Parathyroid adenoma (tissue), 2 donors: ENCODE data around the gene SLC1A1.

Experiments
- H2AFZ ChIP-seq: fragments of 300-600 bp; sonication (generic); one replicate; pipeline ENCODE4 v1.7.0; 2017; ENCODE audit warnings: antibody characterized with exemption, mild to moderate bottlenecking
- H3K27ac ChIP-seq: fragments of 300-600 bp; sonication (generic); one replicate; pipeline ENCODE4 v1.7.0; 2017
- H3K27me3 ChIP-seq: fragments of 300-600 bp; sonication (generic); one replicate; pipeline ENCODE4 v1.7.0; 2017; ENCODE audit warnings: low read length; ENCODE audit not compliant: control insufficient read depth, insufficient read depth
- H3K36me3 ChIP-seq: fragments of 300-600 bp; sonication (generic); one replicate; pipeline ENCODE4 v1.7.0; 2017; ENCODE audit warnings: low read length; ENCODE audit not compliant: control insufficient read depth, insufficient read depth
- H3K4me1 ChIP-seq: fragments of 300-600 bp; sonication (generic); one replicate; pipeline ENCODE4 v1.7.0; 2017; ENCODE audit warnings: control low read depth
- H3K4me2 ChIP-seq: fragments of 300-600 bp; sonication (generic); one replicate; pipeline ENCODE4 v1.7.0; 2017; ENCODE audit warnings: low read length
- H3K4me3 ChIP-seq: fragments of 300-600 bp; sonication (generic); one replicate; pipeline ENCODE4 v1.7.0; 2017; ENCODE audit warnings: low read depth, low read length
- H3K79me2 ChIP-seq: fragments of 300-600 bp; sonication (generic); one replicate; pipeline ENCODE4 v1.7.0; 2017; ENCODE audit warnings: control low read depth
- H3K9ac ChIP-seq: fragments of 300-600 bp; sonication (generic); one replicate; pipeline ENCODE4 v1.7.0; 2017; ENCODE audit warnings: mild to moderate bottlenecking
- H3K9me3 ChIP-seq: fragments of 300-600 bp; sonication (generic); one replicate; pipeline ENCODE4 v1.7.0; 2017; ENCODE audit warnings: low read length; ENCODE audit not compliant: control insufficient read depth
- TF ChIP-seq, protein P1 (sequence below): fragments of 300-600 bp; sonication (generic); IDR thresholded peaks from one replicate; pipeline ENCODE4 v1.7.0; 2017; ENCODE audit warnings: antibody characterized with exemption, mild to moderate bottlenecking
- donor health status: primary hyperparathyroidism.

Gene SLC1A1

DNA sequence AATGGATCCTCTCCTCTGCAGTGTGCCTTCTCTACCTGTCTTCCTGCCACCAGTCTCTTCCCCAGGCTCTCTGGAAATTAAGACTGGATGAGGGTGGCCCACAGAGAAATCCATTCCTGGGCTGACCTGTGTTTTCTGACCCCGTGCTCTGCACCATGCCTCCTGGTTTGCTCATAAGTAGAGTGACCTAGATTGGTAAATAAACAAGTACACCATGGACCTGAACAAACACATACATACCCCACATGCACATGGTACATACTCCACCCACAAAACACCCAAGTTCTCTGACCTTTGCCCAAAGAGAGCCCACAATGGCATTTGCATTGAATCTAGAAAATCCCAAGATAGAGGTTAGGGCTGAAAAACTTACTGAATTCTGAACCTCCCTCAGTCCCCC lies 94.4 kb downstream of the SLC1A1 start:
- TF ChIP-seq, protein P1, sequence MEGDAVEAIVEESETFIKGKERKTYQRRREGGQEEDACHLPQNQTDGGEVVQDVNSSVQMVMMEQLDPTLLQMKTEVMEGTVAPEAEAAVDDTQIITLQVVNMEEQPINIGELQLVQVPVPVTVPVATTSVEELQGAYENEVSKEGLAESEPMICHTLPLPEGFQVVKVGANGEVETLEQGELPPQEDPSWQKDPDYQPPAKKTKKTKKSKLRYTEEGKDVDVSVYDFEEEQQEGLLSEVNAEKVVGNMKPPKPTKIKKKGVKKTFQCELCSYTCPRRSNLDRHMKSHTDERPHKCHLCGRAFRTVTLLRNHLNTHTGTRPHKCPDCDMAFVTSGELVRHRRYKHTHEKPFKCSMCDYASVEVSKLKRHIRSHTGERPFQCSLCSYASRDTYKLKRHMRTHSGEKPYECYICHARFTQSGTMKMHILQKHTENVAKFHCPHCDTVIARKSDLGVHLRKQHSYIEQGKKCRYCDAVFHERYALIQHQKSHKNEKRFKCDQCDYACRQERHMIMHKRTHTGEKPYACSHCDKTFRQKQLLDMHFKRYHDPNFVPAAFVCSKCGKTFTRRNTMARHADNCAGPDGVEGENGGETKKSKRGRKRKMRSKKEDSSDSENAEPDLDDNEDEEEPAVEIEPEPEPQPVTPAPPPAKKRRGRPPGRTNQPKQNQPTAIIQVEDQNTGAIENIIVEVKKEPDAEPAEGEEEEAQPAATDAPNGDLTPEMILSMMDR, result no peak
- H3K4me2 ChIP-seq, result no peak overlapping the region
- no peaks in the 10 kb centered on the region for H3K27me3 ChIP-seq
- no peaks in the 10 kb centered on the region for H3K79me2 ChIP-seq
- no peak overlapping the region for H3K9ac ChIP-seq
- H3K9me3 ChIP-seq, result no peaks in the 10 kb centered on the region
- H2AFZ ChIP-seq, result no peak overlapping the region
- H3K4me1 ChIP-seq, result no peaks in the 10 kb centered on the region
- H3K27ac ChIP-seq, result no peak overlapping the region
- no peak overlapping the region for H3K4me3 ChIP-seq
- H3K36me3 ChIP-seq, result no peaks in the 10 kb centered on the region

DNA sequence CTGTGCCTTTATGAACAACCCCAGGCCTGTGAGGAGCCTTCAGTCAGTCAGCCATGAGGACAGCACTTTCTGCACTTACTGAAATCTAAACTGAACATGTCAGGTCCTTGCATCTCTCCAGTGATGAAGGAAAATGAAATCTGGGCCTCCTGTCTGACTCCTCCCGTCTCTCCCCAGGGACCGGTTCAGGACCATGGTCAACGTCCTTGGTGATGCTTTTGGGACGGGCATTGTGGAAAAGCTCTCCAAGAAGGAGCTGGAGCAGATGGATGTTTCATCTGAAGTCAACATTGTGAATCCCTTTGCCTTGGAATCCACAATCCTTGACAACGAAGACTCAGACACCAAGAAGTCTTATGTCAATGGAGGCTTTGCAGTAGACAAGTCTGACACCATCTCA lies 94.9 kb downstream of the SLC1A1 start:
- no peak overlapping the region for H3K4me3 ChIP-seq
- no peak overlapping the region for H2AFZ ChIP-seq
- H3K4me2 ChIP-seq, result no peak overlapping the region
- no peaks in the 10 kb centered on the region for H3K79me2 ChIP-seq
- no peaks in the 10 kb centered on the region for H3K27me3 ChIP-seq
- H3K9me3 ChIP-seq, result no peaks in the 10 kb centered on the region
- H3K9ac ChIP-seq, result no peak overlapping the region
- H3K27ac ChIP-seq, result no peak overlapping the region
- H3K36me3 ChIP-seq, result no peaks in the 10 kb centered on the region
- TF ChIP-seq, protein P1, result no peak
- H3K4me1 ChIP-seq, result no peaks in the 10 kb centered on the region

DNA sequence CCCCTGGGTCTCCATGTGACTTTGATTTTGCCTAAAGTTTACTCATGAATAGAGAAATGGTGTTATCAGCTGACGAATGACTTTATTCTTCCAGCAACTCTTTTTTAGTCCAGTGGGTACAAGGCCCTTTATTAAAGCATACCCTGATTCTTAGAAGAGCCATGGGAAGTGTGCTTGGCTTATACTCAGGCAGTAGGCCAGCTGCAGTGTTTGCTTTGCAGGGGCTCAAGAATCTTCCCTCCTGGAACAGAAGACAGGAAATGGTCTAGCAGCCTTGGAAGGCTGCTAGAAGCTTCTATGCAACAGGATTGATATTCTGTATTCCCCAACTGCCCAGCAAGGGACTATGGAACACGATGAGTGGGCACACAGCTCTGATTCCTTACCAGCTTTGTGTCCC lies 98.5 kb downstream of the SLC1A1 start:
- Histone ChIP-seq H3K27me3 (no peaks in the 10 kb centered on the region), H3K4me3 (no peak overlapping the region), H3K9ac (no peak overlapping the region), H3K4me2 (no peak overlapping the region), H2AFZ (no peak overlapping the region), H3K27ac (no peak overlapping the region), H3K4me1 (no peaks in the 10 kb centered on the region), H3K9me3 (no peaks in the 10 kb centered on the region), H3K36me3 (no peaks in the 10 kb centered on the region), H3K79me2 (no peaks in the 10 kb centered on the region)
- TF ChIP-seq, protein P1, result no peak

DNA sequence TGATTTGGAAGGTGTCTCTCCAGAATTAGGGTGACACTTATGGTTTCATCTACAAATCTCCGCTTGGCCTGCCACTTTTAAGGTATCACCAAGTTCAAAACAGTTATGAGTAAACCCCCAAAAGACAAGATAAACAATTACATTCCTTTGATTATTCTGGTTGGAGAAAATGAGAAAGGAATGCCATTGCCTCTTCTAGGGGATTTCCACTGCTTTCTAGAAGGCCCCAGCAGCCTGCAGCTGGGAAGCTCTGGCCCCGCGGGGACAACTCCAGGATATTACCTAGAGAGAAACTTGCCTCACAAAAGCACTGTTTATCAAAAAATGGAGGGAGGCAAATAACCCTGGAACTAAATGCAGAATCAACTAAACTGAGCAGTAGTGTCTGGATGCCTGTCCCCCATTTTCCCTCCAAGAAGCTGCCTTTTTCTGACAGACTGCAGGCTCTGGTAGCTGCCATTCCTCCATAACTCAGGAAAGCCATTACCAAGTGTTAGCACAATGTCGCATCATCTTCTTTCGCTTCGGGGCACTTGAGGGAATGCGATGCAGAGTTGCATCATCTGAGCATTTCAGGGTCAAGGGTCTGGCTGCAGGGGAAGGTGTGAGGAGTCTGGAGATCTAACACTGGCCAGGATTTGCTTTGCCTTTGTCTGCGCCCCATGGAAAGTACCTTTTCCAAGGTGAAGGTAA lies 100.3 kb downstream of the SLC1A1 start:
- Histone ChIP-seq H3K36me3 (no peaks in the 10 kb centered on the region), H3K9ac (no peak overlapping the region), H3K4me2 (no peak overlapping the region), H3K27me3 (no peaks in the 10 kb centered on the region), H3K4me1 (no peaks in the 10 kb centered on the region), H3K4me3 (no peak overlapping the region), H2AFZ (no peak overlapping the region), H3K9me3 (no peaks in the 10 kb centered on the region), H3K27ac (no peak overlapping the region), H3K79me2 (no peaks in the 10 kb centered on the region)
- TF ChIP-seq, protein P1, result no peak

DNA sequence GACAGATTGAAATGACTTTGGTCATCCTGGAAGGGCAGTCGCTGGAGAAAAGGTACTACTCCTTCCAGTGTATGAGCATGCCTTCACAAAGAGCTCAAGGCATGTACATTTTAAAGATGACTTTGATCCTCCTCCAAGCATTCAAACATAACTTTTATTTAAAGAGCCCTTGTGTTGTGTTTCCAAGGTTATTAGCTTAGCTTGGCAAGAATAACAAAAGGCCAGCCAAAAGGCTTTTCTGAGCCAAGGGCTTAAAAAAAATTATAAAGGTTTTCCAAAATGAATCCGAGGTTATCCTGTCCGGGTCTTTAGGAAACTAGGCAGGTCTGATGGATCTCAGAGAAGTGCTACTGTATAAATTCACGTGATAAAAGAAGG lies 100.8 kb downstream of the SLC1A1 start:
- Histone ChIP-seq H2AFZ (no peak overlapping the region), H3K9me3 (no peaks in the 10 kb centered on the region), H3K27me3 (no peaks in the 10 kb centered on the region), H3K4me1 (no peaks in the 10 kb centered on the region), H3K36me3 (no peaks in the 10 kb centered on the region), H3K9ac (no peak overlapping the region), H3K79me2 (no peaks in the 10 kb centered on the region), H3K27ac (no peak overlapping the region), H3K4me3 (no peak overlapping the region), H3K4me2 (no peak overlapping the region)
- TF ChIP-seq, protein P1, result no peak
